WTC11 (cell line): ENCODE results near the gene CCDC170. TPM values are rescaled to one million over a fixed set of nuclear protein-coding genes. Genes with fewer than 3 reads are reported as not detected.

Experiments used
- ATAC-seq: fragments of 200-7000 bp; cut with Tn5 transposase; 2 replicates; pipeline ENCODE4 v1.10.0; 2021; ENCODE audit warnings: mild to moderate bottlenecking, moderate library complexity
- CTCF ChIA-PET: fragments of 300-600 bp; sonication (Branson Sonifier 250); formaldehyde crosslinking; loops from one replicate; lab custom pipeline; 2021; ENCODE audit warnings: antibody characterized with exemption; lab: Charles Lee
- POLR2A ChIA-PET: fragments of 350-600 bp; sonication (Branson Sonifier 250); formaldehyde crosslinking; loops from one replicate; lab custom pipeline; 2021; ENCODE audit warnings: antibody characterized with exemption; lab: Charles Lee
- DNase-seq: peaks from one replicate; pipeline ENCODE4 v3.0.0; 2021; ENCODE audit warnings: low spot score
- H3K27ac Mint-ChIP-seq: 2 replicates; pipeline ENCODE4 v1.8.0; 2021; ENCODE audit warnings: mixed read lengths
- H3K27me3 Mint-ChIP-seq: 2 replicates; pipeline ENCODE4 v1.8.0; 2021; ENCODE audit warnings: low read depth, mild to moderate bottlenecking, moderate library complexity, mixed read lengths
- H3K36me3 Mint-ChIP-seq: 2 replicates; pipeline ENCODE4 v1.8.0; 2021; ENCODE audit warnings: mixed read lengths
- H3K4me1 Mint-ChIP-seq: 2 replicates; pipeline ENCODE4 v1.8.0; 2022; ENCODE audit warnings: mixed read lengths
- H3K4me3 Mint-ChIP-seq: 2 replicates; pipeline ENCODE4 v1.8.0; 2021; ENCODE audit warnings: mild to moderate bottlenecking, moderate library complexity, mixed read lengths
- H3K9me3 Mint-ChIP-seq: 2 replicates; pipeline ENCODE4 v1.8.0; 2021; ENCODE audit warnings: mixed read lengths
- GABPB1 ChIP-seq: sonication (generic); formaldehyde crosslinking; IDR thresholded peaks from 2 replicates; pipeline ENCODE4 v1.8.1; 2023; ENCODE audit warnings: mild to moderate bottlenecking, missing genetic modification reagents
- HMGA2 ChIP-seq: fragments of 250-450 bp; sonication (Bioruptor Pico); IDR thresholded peaks from 2 replicates; pipeline ENCODE4 v1.4.0; 2021; ENCODE audit warnings: mild to moderate bottlenecking, moderate library complexity
- NFATC4 ChIP-seq: fragments of 250-450 bp; sonication (Bioruptor Pico); IDR thresholded peaks from 2 replicates; pipeline ENCODE4 v1.9.0; 2021; ENCODE audit warnings: mild to moderate bottlenecking
- NR2C2 ChIP-seq: sonication (generic); formaldehyde crosslinking; IDR thresholded peaks from 2 replicates; pipeline ENCODE4 v1.8.0; 2022; ENCODE audit warnings: mild to moderate bottlenecking, missing genetic modification reagents
- OVOL2 ChIP-seq: fragments of 250-450 bp; sonication (Bioruptor Pico); IDR thresholded peaks from 2 replicates; pipeline ENCODE4 v1.9.0; 2021; ENCODE audit warnings: mild to moderate bottlenecking, borderline replicate concordance
- RORB ChIP-seq: fragments of 250-450 bp; sonication (Bioruptor Pico); IDR thresholded peaks from 2 replicates; pipeline ENCODE4 v1.9.0; 2021; ENCODE audit warnings: mild to moderate bottlenecking
- SMAD4 ChIP-seq: sonication (generic); formaldehyde crosslinking; IDR thresholded peaks from 2 replicates; pipeline ENCODE4 v1.8.0; 2022; ENCODE audit warnings: mild to moderate bottlenecking, missing genetic modification reagents
- TP53 ChIP-seq: sonication (generic); formaldehyde crosslinking; IDR thresholded peaks from 2 replicates; pipeline ENCODE4 v1.8.1; 2023; ENCODE audit warnings: mild to moderate bottlenecking, missing genetic modification reagents
- ZBTB21 ChIP-seq: sonication (generic); formaldehyde crosslinking; IDR thresholded peaks from 2 replicates; pipeline ENCODE4 v1.8.1; 2023; ENCODE audit warnings: mild to moderate bottlenecking, missing genetic modification reagents, borderline replicate concordance
- total RNA-seq: library from RNA; stranded (reverse); gene quantifications from 3 replicates; pipeline ENCODE4 v1.2.3, GENCODE V29; 2021
- TF ChIP-seq, protein P1 (sequence below): sonication (generic); formaldehyde crosslinking; IDR thresholded peaks from 2 replicates; pipeline ENCODE4 v1.8.1; 2023; ENCODE audit warnings: mild to moderate bottlenecking, missing genetic modification reagents, borderline replicate concordance
- TF ChIP-seq, protein P2 (sequence below): sonication (generic); formaldehyde crosslinking; IDR thresholded peaks from 2 replicates; pipeline ENCODE4 v1.8.1; 2023; ENCODE audit warnings: mild to moderate bottlenecking, missing genetic modification reagents
- TF ChIP-seq, protein P3 (sequence below): sonication (generic); formaldehyde crosslinking; IDR thresholded peaks from 2 replicates; pipeline ENCODE4 v1.8.0; 2022; ENCODE audit warnings: mild to moderate bottlenecking, missing genetic modification reagents
- TF ChIP-seq, protein P4 (sequence below): sonication (generic); formaldehyde crosslinking; IDR thresholded peaks from 2 replicates; pipeline ENCODE4 v1.8.1; 2022; ENCODE audit warnings: missing genetic modification reagents, borderline replicate concordance
- TF ChIP-seq, protein P5 (sequence below): sonication (generic); formaldehyde crosslinking; IDR thresholded peaks from 2 replicates; pipeline ENCODE4 v1.8.1; 2023; ENCODE audit warnings: mild to moderate bottlenecking, missing genetic modification reagents, moderate library complexity
- TF ChIP-seq, protein P6 (sequence below): sonication (generic); formaldehyde crosslinking; IDR thresholded peaks from 2 replicates; pipeline ENCODE4 v1.8.1; 2023; ENCODE audit warnings: mild to moderate bottlenecking, missing genetic modification reagents
- TF ChIP-seq, protein P7 (sequence below): sonication (generic); formaldehyde crosslinking; IDR thresholded peaks from 2 replicates; pipeline ENCODE4 v1.8.1; 2023; ENCODE audit warnings: mild to moderate bottlenecking, moderate library complexity, missing genetic modification reagents

Gene CCDC170
- total RNA-seq, 1 experiment from 2014 or later = 0.26 TPM

DNA sequence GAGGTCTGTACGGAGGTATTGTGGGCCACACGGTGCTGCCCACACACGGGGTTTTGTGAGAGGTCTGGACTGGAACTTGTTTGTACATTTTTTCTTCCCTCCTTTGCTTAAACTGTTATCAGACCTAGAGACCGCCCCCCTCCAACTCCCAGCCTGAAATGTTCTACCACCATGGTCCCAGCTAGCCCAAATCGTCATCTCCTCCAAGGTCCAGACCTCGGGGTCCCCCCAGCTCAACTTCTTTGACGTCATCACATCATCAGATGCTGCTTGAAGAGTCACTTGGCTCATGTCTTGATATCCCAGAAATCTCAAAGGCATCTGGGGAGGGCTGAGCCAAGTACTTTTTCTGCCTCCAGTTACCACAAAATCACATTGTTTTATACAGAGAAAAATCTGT lies 2.8 kb upstream of the CCDC170 start:
- no peak overlapping the region for H3K27ac Mint-ChIP-seq
- POLR2A ChIA-PET = no interaction called here
- CTCF ChIA-PET = no interaction called here
- ATAC-seq = no peak
- H3K9me3 Mint-ChIP-seq = no peaks in the 10 kb centered on the region
- H3K27me3 Mint-ChIP-seq = peaks cover 50% of the 10 kb centered on the region
- no peaks in the 10 kb centered on the region for H3K36me3 Mint-ChIP-seq
- H3K4me3 Mint-ChIP-seq = no peak overlapping the region
- DNase-seq = no peak
- peaks cover 11% of the 10 kb centered on the region for H3K4me1 Mint-ChIP-seq
- TF ChIP-seq, protein P1, sequence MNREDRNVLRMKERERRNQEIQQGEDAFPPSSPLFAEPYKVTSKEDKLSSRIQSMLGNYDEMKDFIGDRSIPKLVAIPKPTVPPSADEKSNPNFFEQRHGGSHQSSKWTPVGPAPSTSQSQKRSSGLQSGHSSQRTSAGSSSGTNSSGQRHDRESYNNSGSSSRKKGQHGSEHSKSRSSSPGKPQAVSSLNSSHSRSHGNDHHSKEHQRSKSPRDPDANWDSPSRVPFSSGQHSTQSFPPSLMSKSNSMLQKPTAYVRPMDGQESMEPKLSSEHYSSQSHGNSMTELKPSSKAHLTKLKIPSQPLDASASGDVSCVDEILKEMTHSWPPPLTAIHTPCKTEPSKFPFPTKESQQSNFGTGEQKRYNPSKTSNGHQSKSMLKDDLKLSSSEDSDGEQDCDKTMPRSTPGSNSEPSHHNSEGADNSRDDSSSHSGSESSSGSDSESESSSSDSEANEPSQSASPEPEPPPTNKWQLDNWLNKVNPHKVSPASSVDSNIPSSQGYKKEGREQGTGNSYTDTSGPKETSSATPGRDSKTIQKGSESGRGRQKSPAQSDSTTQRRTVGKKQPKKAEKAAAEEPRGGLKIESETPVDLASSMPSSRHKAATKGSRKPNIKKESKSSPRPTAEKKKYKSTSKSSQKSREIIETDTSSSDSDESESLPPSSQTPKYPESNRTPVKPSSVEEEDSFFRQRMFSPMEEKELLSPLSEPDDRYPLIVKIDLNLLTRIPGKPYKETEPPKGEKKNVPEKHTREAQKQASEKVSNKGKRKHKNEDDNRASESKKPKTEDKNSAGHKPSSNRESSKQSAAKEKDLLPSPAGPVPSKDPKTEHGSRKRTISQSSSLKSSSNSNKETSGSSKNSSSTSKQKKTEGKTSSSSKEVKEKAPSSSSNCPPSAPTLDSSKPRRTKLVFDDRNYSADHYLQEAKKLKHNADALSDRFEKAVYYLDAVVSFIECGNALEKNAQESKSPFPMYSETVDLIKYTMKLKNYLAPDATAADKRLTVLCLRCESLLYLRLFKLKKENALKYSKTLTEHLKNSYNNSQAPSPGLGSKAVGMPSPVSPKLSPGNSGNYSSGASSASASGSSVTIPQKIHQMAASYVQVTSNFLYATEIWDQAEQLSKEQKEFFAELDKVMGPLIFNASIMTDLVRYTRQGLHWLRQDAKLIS = no peak
- TF ChIP-seq, protein P2, sequence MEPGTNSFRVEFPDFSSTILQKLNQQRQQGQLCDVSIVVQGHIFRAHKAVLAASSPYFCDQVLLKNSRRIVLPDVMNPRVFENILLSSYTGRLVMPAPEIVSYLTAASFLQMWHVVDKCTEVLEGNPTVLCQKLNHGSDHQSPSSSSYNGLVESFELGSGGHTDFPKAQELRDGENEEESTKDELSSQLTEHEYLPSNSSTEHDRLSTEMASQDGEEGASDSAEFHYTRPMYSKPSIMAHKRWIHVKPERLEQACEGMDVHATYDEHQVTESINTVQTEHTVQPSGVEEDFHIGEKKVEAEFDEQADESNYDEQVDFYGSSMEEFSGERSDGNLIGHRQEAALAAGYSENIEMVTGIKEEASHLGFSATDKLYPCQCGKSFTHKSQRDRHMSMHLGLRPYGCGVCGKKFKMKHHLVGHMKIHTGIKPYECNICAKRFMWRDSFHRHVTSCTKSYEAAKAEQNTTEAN (CRISPR knock-in tag) = no peak
- TF ChIP-seq, protein P3, sequence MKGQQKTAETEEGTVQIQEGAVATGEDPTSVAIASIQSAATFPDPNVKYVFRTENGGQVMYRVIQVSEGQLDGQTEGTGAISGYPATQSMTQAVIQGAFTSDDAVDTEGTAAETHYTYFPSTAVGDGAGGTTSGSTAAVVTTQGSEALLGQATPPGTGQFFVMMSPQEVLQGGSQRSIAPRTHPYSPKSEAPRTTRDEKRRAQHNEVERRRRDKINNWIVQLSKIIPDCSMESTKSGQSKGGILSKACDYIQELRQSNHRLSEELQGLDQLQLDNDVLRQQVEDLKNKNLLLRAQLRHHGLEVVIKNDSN (CRISPR knock-in tag) = no peak
- no peak for TF ChIP-seq OVOL2
- no peak for TF ChIP-seq TP53 (CRISPR knock-in tag)
- TF ChIP-seq SMAD4 (CRISPR knock-in tag) = no peak
- TF ChIP-seq, protein P4, sequence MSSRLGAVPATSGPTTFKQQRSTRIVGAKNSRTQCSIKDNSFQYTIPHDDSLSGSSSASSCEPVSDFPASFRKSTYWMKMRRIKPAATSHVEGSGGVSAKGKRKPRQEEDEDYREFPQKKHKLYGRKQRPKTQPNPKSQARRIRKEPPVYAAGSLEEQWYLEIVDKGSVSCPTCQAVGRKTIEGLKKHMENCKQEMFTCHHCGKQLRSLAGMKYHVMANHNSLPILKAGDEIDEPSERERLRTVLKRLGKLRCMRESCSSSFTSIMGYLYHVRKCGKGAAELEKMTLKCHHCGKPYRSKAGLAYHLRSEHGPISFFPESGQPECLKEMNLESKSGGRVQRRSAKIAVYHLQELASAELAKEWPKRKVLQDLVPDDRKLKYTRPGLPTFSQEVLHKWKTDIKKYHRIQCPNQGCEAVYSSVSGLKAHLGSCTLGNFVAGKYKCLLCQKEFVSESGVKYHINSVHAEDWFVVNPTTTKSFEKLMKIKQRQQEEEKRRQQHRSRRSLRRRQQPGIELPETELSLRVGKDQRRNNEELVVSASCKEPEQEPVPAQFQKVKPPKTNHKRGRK (CRISPR knock-in tag) = no peak

DNA sequence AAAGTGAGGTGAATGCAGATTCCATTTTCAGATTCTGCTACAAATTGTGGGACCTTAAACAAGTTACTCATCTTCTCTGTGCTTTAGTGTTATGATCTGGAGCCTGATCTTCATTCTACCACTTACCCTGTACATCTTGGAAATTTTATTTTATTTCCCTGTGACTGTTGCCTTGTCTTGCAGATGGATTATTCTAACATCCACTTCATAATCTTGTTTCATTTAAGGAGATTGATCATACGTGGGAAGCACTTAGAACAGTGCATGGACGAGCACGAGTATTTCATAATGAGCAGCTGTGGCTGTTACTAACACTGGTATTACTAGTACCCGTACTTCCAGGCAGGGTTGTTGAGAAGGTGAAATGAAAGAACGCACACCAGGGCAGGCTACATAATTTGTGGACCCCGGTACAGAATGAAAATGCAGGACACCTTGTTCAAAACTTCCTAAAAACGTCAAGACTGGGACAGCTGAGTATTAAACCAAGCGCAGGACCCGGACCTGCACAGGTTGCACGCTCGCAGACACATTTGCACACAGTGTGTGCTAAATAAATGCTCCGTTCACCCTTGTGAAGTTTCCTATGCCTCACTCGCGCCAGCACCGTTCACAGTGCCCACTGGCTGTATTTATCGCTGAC lies 535 bp upstream of the CCDC170 start:
- CTCF ChIA-PET = no interaction called here
- POLR2A ChIA-PET = no interaction called here
- H3K27me3 Mint-ChIP-seq = peaks cover 61% of the 10 kb centered on the region
- H3K27ac Mint-ChIP-seq = no peak overlapping the region
- peak overlapping the region; percentile 68 for H3K4me3 Mint-ChIP-seq
- DNase-seq = no peak
- H3K9me3 Mint-ChIP-seq = no peaks in the 10 kb centered on the region
- no peaks in the 10 kb centered on the region for H3K36me3 Mint-ChIP-seq
- peaks cover 14% of the 10 kb centered on the region for H3K4me1 Mint-ChIP-seq
- TF ChIP-seq ZBTB21 (CRISPR knock-in tag) (0 out of 2 replicates have a peak, but pooled peaks have one; percentile 2), HMGA2 (no peak)
- ATAC-seq = no peak

DNA sequence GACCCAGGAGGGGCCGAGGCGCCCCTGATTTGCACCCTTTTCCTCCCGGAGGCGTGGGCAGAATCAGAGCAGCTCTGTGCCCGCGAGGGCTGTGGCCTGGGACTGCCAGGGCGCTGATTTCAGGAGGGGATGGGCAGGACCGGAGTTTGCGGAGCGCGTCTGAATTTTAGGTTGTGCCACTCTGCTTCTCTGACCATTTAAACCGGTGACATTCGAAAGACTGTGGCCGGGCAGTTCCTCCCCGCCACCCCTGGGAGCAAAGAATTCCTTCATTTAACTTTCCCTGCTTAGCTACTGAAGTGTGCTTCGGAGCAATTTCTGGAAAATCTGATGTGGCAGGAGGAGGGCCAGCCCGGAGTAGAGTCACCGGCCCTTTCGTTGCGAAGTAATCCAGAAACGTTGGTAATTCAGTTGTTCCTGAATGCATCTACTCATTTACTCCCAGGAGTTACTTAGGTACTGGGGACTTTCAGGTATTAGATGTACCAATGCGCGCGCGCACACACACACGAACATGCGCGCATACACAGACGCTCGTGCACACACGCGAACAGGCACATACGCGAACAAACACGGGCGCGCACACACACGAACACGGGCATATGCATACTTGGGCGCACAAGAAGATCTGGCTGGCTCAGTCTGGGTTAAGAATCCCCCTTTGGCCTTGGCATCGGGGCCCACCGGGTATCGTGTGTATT lies 568 bp downstream of the CCDC170 start:
- Mint-ChIP-seq H3K36me3 (no peaks in the 10 kb centered on the region), H3K27me3 (peaks cover 61% of the 10 kb centered on the region), H3K4me3 (peak overlapping the region; percentile 83), H3K27ac (no peak overlapping the region), H3K4me1 (peaks cover 17% of the 10 kb centered on the region), H3K9me3 (no peaks in the 10 kb centered on the region)
- peak; percentile 29 for DNase-seq
- ChIA-PET CTCF (interaction anchor here (0.6 kb wide), 1 partner anchor 11 kb away, joined by 3 read pairs; no protein-coding TSS in a partner anchor), POLR2A (no interaction called here)
- peak; percentile 66 for ATAC-seq
- TF ChIP-seq NFATC4 (CRISPR knock-in tag) = no peak
- TF ChIP-seq, protein P5, sequence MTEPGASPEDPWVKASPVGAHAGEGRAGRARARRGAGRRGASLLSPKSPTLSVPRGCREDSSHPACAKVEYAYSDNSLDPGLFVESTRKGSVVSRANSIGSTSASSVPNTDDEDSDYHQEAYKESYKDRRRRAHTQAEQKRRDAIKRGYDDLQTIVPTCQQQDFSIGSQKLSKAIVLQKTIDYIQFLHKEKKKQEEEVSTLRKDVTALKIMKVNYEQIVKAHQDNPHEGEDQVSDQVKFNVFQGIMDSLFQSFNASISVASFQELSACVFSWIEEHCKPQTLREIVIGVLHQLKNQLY = no peak
- TF ChIP-seq, protein P4 (CRISPR knock-in tag) = no peak
- TF ChIP-seq NR2C2 (CRISPR knock-in tag) = no peak
- no peak for TF ChIP-seq RORB (CRISPR knock-in tag)
- TF ChIP-seq, protein P6, sequence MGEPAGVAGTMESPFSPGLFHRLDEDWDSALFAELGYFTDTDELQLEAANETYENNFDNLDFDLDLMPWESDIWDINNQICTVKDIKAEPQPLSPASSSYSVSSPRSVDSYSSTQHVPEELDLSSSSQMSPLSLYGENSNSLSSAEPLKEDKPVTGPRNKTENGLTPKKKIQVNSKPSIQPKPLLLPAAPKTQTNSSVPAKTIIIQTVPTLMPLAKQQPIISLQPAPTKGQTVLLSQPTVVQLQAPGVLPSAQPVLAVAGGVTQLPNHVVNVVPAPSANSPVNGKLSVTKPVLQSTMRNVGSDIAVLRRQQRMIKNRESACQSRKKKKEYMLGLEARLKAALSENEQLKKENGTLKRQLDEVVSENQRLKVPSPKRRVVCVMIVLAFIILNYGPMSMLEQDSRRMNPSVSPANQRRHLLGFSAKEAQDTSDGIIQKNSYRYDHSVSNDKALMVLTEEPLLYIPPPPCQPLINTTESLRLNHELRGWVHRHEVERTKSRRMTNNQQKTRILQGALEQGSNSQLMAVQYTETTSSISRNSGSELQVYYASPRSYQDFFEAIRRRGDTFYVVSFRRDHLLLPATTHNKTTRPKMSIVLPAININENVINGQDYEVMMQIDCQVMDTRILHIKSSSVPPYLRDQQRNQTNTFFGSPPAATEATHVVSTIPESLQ (CRISPR knock-in tag) = no peak
- TF ChIP-seq, protein P7, sequence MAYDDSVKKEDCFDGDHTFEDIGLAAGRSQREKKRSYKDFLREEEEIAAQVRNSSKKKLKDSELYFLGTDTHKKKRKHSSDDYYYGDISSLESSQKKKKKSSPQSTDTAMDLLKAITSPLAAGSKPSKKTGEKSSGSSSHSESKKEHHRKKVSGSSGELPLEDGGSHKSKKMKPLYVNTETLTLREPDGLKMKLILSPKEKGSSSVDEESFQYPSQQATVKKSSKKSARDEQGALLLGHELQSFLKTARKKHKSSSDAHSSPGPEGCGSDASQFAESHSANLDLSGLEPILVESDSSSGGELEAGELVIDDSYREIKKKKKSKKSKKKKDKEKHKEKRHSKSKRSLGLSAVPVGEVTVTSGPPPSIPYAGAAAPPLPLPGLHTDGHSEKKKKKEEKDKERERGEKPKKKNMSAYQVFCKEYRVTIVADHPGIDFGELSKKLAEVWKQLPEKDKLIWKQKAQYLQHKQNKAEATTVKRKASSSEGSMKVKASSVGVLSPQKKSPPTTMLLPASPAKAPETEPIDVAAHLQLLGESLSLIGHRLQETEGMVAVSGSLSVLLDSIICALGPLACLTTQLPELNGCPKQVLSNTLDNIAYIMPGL (CRISPR knock-in tag) = peak; percentile 3; the same call in 1 of the 2 replicates
- TF ChIP-seq GABPB1 (CRISPR knock-in tag) = peak; percentile 37; the same call in 1 of the 2 replicates
